GM21786 (cell line): ENCODE measurements around the gene MXD3.
"Not testable (repeated sequence)": the region's sequence is repeated elsewhere in the genome, so short reads cannot be mapped to it uniquely, and the experiment has no call there.

Experiments used
- ATAC-seq: cut with Tn5 transposase; IDR thresholded peaks from one replicate; pipeline ENCODE4 v1.9.1; 2021; ENCODE audit not compliant: unreplicated experiment

Gene MXD3

GRCh38 chr5:177270653-177271052 is 41.0 kb downstream of the MXD3 start:
- no peak for ATAC-seq

- ATAC-seq, result no peak
Measured at GRCh38 chr5:177269976-177270375, 41.7 kb downstream of the MXD3 start.

GRCh38 chr5:177269232-177269895 is 42.3 kb downstream of the MXD3 start:
- ATAC-seq, result no peak

- no peak for ATAC-seq
Measured at GRCh38 chr5:177265395-177265794, 46.3 kb downstream of the MXD3 start.

GRCh38 chr5:177264178-177264577 is 47.5 kb downstream of the MXD3 start:
- no peak for ATAC-seq

GRCh38 chr5:177261510-177261909 is 50.2 kb downstream of the MXD3 start:
- ATAC-seq, result no peak

GRCh38 chr5:177260961-177261360 is 50.7 kb downstream of the MXD3 start:
- ATAC-seq, result no peak

GRCh38 chr5:177258711-177259110 is 53.0 kb downstream of the MXD3 start:
- ATAC-seq, result not testable (repeated sequence)
